MM.1S (cell line): Measurements from ENCODE around the gene MBOAT1.

Source experiments
- DNase-seq: peaks from one replicate; pipeline ENCODE4 v3.0.0-alpha.2; 2015
- H2AFZ ChIP-seq: fragments of 300-600 bp; sonication (generic); 2 replicates; pipeline ENCODE4 v1.6.0; 2016; ENCODE audit warnings: antibody characterized with exemption, low read length
- H3F3A ChIP-seq: fragments of 300-600 bp; sonication (generic); 2 replicates; pipeline ENCODE4 v1.6.1; 2016; ENCODE audit warnings: mild to moderate bottlenecking, antibody characterized with exemption, low read length, moderate library complexity, mixed read lengths; ENCODE audit not compliant: insufficient read depth
- H3K27ac ChIP-seq: fragments of 300-600 bp; sonication (generic); 2 replicates; pipeline ENCODE4 v1.5.1; 2016; ENCODE audit warnings: mild to moderate bottlenecking, low read length
- H3K27me3 ChIP-seq: fragments of 300-600 bp; sonication (generic); replicated peaks from 2 replicates; pipeline ENCODE4 v1.6.0; 2016; ENCODE audit warnings: low read length; ENCODE audit not compliant: insufficient read depth
- H3K36me3 ChIP-seq: fragments of 300-600 bp; sonication (generic); replicated peaks from 2 replicates; pipeline ENCODE4 v1.6.1; 2016; ENCODE audit warnings: mild to moderate bottlenecking, low read length, mixed read lengths; ENCODE audit not compliant: insufficient read depth
- H3K4me1 ChIP-seq: fragments of 300-600 bp; sonication (generic); 2 replicates; pipeline ENCODE4 v1.6.1; 2016; ENCODE audit warnings: low read length, mixed read lengths
- H3K4me2 ChIP-seq: fragments of 300-600 bp; sonication (generic); 2 replicates; pipeline ENCODE4 v1.6.0; 2016; ENCODE audit warnings: low read depth, low read length
- H3K4me3 ChIP-seq: fragments of 300-600 bp; sonication (generic); 2 replicates; pipeline ENCODE4 v1.5.1; 2016; ENCODE audit warnings: low read length, mixed read lengths
- H3K79me2 ChIP-seq: fragments of 300-600 bp; sonication (generic); 2 replicates; pipeline ENCODE4 v1.6.1; 2016; ENCODE audit warnings: mixed run types, low read length, mixed read lengths
- H3K9ac ChIP-seq: fragments of 300-600 bp; sonication (generic); 2 replicates; pipeline ENCODE4 v1.6.1; 2016; ENCODE audit warnings: low read length, mixed read lengths
- H3K9me2 ChIP-seq: fragments of 300-600 bp; sonication (generic); replicated peaks from 2 replicates; pipeline ENCODE4 v1.6.1; 2016; ENCODE audit warnings: mild to moderate bottlenecking, low read length, mixed read lengths; ENCODE audit not compliant: insufficient read depth
- H3K9me3 ChIP-seq: fragments of 300-600 bp; sonication (generic); replicated peaks from 2 replicates; pipeline ENCODE4 v1.6.1; 2016; ENCODE audit warnings: mild to moderate bottlenecking, low read length, mixed read lengths; ENCODE audit not compliant: insufficient read depth
- H4K20me1 ChIP-seq: fragments of 300-600 bp; sonication (generic); 2 replicates; pipeline ENCODE4 v1.6.1; 2016; ENCODE audit warnings: mild to moderate bottlenecking, low read length, moderate library complexity, mixed read lengths; ENCODE audit not compliant: insufficient read depth
- EZH2 ChIP-seq: fragments of 300-600 bp; sonication (generic); optimal IDR thresholded peaks from 2 replicates; pipeline ENCODE3; 2017; ENCODE audit warnings: low read depth, mild to moderate bottlenecking, antibody characterized with exemption, low read length, mixed read lengths
- EZH2phosphoT487 ChIP-seq: fragments of 300-600 bp; sonication (generic); IDR thresholded peaks from 2 replicates; pipeline ENCODE4 v1.6.1; 2018; ENCODE audit warnings: antibody characterized with exemption, low read length
- TF ChIP-seq, protein P1 (sequence below): fragments of 300-600 bp; sonication (generic); IDR thresholded peaks from 2 replicates; pipeline ENCODE4 v1.5.1; 2016; ENCODE audit warnings: antibody characterized with exemption, low read length, mixed read lengths

Gene MBOAT1

DNA sequence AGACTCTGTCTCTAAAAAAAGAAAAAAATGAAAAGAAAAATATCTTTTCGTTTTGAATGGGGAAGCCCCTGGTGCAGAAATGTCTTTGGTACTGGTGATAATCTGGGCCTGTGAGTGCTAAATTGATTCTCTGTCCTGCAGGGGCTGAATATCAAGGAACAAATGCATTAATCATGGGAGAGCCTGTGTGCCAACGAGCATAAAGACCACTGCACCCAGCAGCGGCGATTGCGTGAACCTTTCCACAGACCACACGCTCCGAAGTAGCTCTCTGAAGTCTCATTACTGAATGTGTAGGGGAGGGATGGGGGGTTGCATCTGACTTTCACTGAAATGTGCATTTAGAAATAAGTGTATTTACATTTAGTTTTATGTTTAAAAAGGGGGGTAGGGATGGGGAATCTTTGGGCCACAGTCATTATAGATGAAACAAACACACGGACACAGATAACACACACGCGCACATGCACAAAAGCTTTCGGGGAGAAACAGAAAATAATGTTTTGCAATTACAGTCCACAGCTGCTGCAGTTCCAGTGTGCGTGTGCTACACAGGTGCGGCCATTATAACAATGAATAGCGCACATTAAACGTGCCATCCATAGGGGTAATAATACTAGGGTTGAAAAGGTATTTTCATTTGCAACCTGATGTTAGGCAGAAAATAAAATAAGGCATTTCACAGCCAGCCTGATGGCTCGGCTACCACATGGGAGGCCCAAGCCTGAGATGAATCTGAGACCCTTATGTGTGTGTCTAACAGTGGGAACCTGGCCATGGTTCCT, 154.0 kb downstream of the MBOAT1 start:
- no peak overlapping the region for H3K4me3 ChIP-seq
- no peak for DNase-seq
- no peak overlapping the region for H3K27ac ChIP-seq
- H3K27me3 ChIP-seq = no peaks in the 10 kb centered on the region
- H3K79me2 ChIP-seq = no peaks in the 10 kb centered on the region
- H3F3A ChIP-seq = no peaks in the 10 kb centered on the region
- H3K9me2 ChIP-seq = no peaks in the 10 kb centered on the region
- H3K36me3 ChIP-seq = no peaks in the 10 kb centered on the region
- TF ChIP-seq EZH2phosphoT487 (no peak), EZH2 (no peak)
- TF ChIP-seq, protein P1, sequence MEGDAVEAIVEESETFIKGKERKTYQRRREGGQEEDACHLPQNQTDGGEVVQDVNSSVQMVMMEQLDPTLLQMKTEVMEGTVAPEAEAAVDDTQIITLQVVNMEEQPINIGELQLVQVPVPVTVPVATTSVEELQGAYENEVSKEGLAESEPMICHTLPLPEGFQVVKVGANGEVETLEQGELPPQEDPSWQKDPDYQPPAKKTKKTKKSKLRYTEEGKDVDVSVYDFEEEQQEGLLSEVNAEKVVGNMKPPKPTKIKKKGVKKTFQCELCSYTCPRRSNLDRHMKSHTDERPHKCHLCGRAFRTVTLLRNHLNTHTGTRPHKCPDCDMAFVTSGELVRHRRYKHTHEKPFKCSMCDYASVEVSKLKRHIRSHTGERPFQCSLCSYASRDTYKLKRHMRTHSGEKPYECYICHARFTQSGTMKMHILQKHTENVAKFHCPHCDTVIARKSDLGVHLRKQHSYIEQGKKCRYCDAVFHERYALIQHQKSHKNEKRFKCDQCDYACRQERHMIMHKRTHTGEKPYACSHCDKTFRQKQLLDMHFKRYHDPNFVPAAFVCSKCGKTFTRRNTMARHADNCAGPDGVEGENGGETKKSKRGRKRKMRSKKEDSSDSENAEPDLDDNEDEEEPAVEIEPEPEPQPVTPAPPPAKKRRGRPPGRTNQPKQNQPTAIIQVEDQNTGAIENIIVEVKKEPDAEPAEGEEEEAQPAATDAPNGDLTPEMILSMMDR = no peak
- H2AFZ ChIP-seq = no peak overlapping the region
- no peaks in the 10 kb centered on the region for H3K9me3 ChIP-seq
- 0 out of 2 replicates have a peak, but pooled peaks cover 8% of the 10 kb centered on the region for H3K4me1 ChIP-seq
- no peak overlapping the region for H3K9ac ChIP-seq
- no peak overlapping the region for H3K4me2 ChIP-seq
- H4K20me1 ChIP-seq = no peaks in the 10 kb centered on the region

DNA sequence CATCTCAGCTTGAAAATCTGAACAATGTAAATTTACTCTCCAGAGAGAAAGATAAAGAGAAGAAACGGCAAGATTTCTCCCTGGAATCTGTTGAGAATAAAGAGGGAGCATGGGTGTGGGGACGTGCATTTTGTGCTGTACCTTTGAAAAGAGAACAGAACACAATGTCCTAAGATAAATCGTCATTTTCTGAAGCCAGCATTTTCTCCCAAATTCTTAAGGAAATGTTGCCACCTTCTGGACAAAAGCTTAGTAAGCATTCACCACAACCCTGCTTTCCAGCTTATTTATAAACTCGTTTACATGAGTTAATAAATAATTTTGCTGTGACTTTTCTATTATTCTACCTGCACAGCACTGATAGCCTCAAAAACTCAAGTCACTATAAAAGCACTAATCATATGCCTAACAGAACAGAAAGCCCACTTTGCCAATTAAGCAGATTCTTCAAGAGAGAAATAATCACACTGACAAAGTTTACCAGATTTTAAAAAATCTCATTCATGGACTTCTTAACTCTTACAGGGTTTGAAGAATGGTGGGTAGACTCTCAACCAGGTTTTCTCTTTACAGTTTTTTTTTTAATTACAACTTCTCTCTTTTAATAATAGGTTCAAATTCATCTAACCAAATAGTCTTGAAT, 155.8 kb downstream of the MBOAT1 start:
- Histone ChIP-seq H2AFZ (no peak overlapping the region), H3K27ac (no peak overlapping the region), H3K36me3 (no peaks in the 10 kb centered on the region), H3K4me3 (no peak overlapping the region), H3K9me3 (no peaks in the 10 kb centered on the region), H4K20me1 (no peaks in the 10 kb centered on the region), H3K9ac (no peak overlapping the region), H3K79me2 (no peaks in the 10 kb centered on the region), H3F3A (no peaks in the 10 kb centered on the region), H3K4me1 (no peaks in the 10 kb centered on the region), H3K4me2 (no peak overlapping the region), H3K9me2 (no peaks in the 10 kb centered on the region), H3K27me3 (no peaks in the 10 kb centered on the region)
- no peak for TF ChIP-seq EZH2phosphoT487
- TF ChIP-seq, protein P1 = peak; percentile 36
- peak; percentile 33 for DNase-seq

DNA sequence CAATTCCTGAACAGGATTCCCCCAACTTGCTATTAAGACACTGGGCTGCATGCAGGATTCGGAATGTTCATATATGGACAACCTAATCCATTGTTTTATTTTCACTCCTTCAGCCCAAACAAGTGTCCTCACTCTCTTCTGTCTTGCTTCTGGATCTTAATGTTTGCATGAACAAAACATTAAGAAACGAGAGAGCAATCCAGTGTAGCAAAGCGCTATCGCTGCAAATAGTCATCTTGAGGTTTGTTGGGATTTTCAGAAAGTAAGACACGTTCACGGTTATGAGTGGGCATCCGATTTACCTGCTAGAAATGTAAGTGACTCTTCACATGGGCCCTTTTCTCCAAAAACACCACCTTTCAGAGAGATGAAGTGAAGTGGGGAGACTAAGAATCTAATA, 156.4 kb downstream of the MBOAT1 start:
- H3K9me2 ChIP-seq = no peaks in the 10 kb centered on the region
- H3F3A ChIP-seq = no peaks in the 10 kb centered on the region
- H2AFZ ChIP-seq = no peak overlapping the region
- H3K4me3 ChIP-seq = no peak overlapping the region
- H4K20me1 ChIP-seq = no peaks in the 10 kb centered on the region
- DNase-seq = no peak
- no peaks in the 10 kb centered on the region for H3K9me3 ChIP-seq
- H3K79me2 ChIP-seq = no peaks in the 10 kb centered on the region
- H3K9ac ChIP-seq = no peak overlapping the region
- H3K36me3 ChIP-seq = no peaks in the 10 kb centered on the region
- no peak for TF ChIP-seq EZH2
- TF ChIP-seq, protein P1 = no peak
- no peak for TF ChIP-seq EZH2phosphoT487
- H3K27ac ChIP-seq = no peak overlapping the region
- no peaks in the 10 kb centered on the region for H3K4me1 ChIP-seq
- H3K4me2 ChIP-seq = no peak overlapping the region
- H3K27me3 ChIP-seq = no peaks in the 10 kb centered on the region
